ENCODE results near the gene SNX8.

The SNX8 gene

GRCh38 chr7:2336626-2337299 is 22.5 kb upstream of the SNX8 start:
- TF ChIP-seq CEBPB (IDR thresholded peaks at IDR 0.05): no peak
- TF ChIP-seq CREB1 (IDR thresholded peaks at IDR 0.05; ENCODE audit: low read depth): no peak
- no peak for TF ChIP-seq TCF12 (IDR thresholded peaks at IDR 0.05; ENCODE audit: low read depth)
- no peak for TF ChIP-seq NFIC (IDR thresholded peaks at IDR 0.05)
- no peak for TF ChIP-seq EP300 (IDR thresholded peaks at IDR 0.05; ENCODE audit: borderline replicate concordance)

- TF ChIP-seq EGR1 (IDR thresholded peaks at IDR 0.05) (no peak), REST (IDR thresholded peaks at IDR 0.05; ENCODE audit: low read depth) (no peak)
These were observed 17.5 kb upstream of the SNX8 start for GRCh38 chr7:2331707-2332106.

GRCh38 chr7:2330493-2330892 is 16.3 kb upstream of the SNX8 start:
- no peak for TF ChIP-seq EGR1 (IDR thresholded peaks at IDR 0.05)

GRCh38 chr7:2326951-2327350 is 12.7 kb upstream of the SNX8 start:
- TF ChIP-seq REST (IDR thresholded peaks at IDR 0.05; ENCODE audit: low read depth): no peak
- TF ChIP-seq USF1 (IDR thresholded peaks at IDR 0.05): no peak
- no peak for TF ChIP-seq EGR1 (IDR thresholded peaks at IDR 0.05)
- TF ChIP-seq CREB1 (IDR thresholded peaks at IDR 0.05; ENCODE audit: low read depth): no peak
- no peak for TF ChIP-seq TAF1 (IDR thresholded peaks at IDR 0.05; ENCODE audit: low read depth)
- TF ChIP-seq CEBPB (IDR thresholded peaks at IDR 0.05): no peak
- TF ChIP-seq YY1 (IDR thresholded peaks at IDR 0.05; ENCODE audit: low read depth): no peak
- no peak for TF ChIP-seq RAD21 (IDR thresholded peaks at IDR 0.05; ENCODE audit: low read depth)
- TF ChIP-seq NFIC (IDR thresholded peaks at IDR 0.05): no peak
- no peak for TF ChIP-seq TEAD4 (IDR thresholded peaks at IDR 0.05)
- TF ChIP-seq MAX (IDR thresholded peaks at IDR 0.05): no peak
- no peak for TF ChIP-seq TCF12 (IDR thresholded peaks at IDR 0.05; ENCODE audit: low read depth)
- TF ChIP-seq FOXM1 (IDR thresholded peaks at IDR 0.05; ENCODE audit: borderline replicate concordance, low read depth): no peak

GRCh38 chr7:2325162-2325561 is 10.9 kb upstream of the SNX8 start:
- TF ChIP-seq EP300 (IDR thresholded peaks at IDR 0.05; ENCODE audit: borderline replicate concordance): no peak
- TF ChIP-seq CEBPB (IDR thresholded peaks at IDR 0.05): no peak
- TF ChIP-seq FOXM1 (IDR thresholded peaks at IDR 0.05; ENCODE audit: borderline replicate concordance, low read depth): no peak
- no peak for TF ChIP-seq TCF12 (IDR thresholded peaks at IDR 0.05; ENCODE audit: low read depth)
- no peak for TF ChIP-seq YY1 (IDR thresholded peaks at IDR 0.05; ENCODE audit: low read depth)
- TF ChIP-seq TEAD4 (IDR thresholded peaks at IDR 0.05): no peak
- TF ChIP-seq USF1 (IDR thresholded peaks at IDR 0.05): no peak
- TF ChIP-seq ZBTB7A (IDR thresholded peaks at IDR 0.05; ENCODE audit: low read depth): no peak
- TF ChIP-seq REST (IDR thresholded peaks at IDR 0.05; ENCODE audit: low read depth): no peak
- TF ChIP-seq MAX (IDR thresholded peaks at IDR 0.05): no peak
- no peak for TF ChIP-seq EGR1 (IDR thresholded peaks at IDR 0.05)
- TF ChIP-seq RAD21 (IDR thresholded peaks at IDR 0.05; ENCODE audit: low read depth): no peak
- TF ChIP-seq TAF1 (IDR thresholded peaks at IDR 0.05; ENCODE audit: low read depth): no peak
- TF ChIP-seq CREB1 (IDR thresholded peaks at IDR 0.05; ENCODE audit: low read depth): no peak

Data from Ishikawa (cell line).